NCI-H1694 (cell line): ENCODE measurements around the gene CGB3.
"Not testable (repeated sequence)": the region's sequence is repeated elsewhere in the genome, so short reads cannot be mapped to it uniquely, and the experiment has no call there.

ENCODE experiments used
- DNase-seq: peaks from one replicate; lab custom pipeline; 2025; lab: John Stamatoyannopoulos, UW

CGB3 gene

DNA sequence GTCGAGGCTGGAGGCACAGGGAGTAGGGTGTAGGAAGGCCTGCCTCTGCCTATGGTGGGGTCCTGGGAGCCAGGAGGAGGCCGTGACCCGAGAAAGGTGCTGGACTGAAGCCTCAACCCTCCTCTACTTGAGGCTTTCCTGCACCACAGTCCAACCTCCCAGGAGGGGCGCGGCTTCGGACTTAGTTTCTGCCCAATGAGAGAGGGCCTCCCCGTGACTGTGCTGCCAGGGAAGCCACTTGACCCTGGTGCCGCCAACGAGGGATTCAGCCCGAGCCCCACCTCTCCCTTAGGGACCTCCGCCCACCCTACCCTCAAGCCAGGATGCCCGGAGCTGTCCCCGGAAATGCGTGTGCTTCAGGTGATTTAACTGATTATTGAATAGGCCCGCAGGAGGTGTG is at the start of gene CGB3:
Gene CGB3, minus strand, starts transcription at position 101 of the 400 bp plus-strand sequence. CDS start 362 bp downstream, outside the sequence.
- not testable (repeated sequence) for DNase-seq

DNA sequence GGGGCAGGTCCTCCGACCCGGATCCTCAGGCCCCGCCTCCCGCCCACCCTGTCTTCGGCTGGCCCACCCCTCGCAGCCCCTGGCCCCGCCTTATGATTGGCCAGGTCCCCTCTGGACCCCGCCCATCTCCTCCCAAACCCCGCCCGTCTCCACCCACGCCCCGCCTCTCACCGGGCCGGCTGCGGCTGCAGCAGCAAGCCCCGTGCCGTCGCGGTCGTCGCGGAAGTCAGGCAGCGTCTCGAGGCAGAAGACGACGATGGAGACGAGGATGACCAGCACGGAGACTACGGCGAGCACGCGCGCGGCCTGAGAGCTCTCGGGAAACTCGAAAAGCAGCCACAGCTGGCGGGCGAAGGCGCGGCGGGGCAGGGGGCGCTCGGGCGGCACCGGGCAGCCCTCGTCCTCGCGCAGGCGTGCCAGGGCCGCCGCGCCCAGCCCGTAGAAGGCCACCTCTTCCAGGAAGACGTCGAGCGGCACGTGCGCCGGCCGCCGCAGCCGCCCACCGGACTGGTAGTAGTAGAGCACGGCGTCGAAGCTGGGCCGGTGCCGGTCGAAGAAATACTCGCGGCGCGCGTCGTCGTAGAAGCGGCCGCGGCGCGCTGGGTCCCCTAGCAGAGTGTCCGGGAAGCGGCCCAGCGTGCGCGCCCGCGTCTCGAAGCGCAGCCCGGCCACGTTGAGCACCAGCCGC is 47.9 kb upstream of the CGB3 start:
- no peak for DNase-seq

DNA sequence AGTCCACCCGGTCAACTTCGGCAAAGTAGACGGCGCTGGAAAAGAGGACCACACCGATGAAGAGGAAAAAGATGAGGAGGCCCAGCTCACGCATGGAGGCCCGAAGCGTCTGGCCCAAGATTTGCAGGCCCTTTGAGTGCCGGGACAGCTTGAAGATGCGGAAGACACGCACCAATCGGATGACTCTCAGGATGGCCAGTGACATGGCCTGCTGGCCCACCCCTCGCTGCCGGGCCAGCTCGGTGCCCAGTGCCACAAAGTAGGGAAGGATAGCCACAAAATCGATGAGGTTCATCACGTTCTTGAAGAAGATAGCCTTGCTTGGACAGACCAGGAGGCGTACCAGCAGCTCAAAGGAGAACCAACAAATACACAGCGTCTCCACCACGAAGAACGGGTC is 46.3 kb upstream of the CGB3 start:
- DNase-seq: no peak

DNA sequence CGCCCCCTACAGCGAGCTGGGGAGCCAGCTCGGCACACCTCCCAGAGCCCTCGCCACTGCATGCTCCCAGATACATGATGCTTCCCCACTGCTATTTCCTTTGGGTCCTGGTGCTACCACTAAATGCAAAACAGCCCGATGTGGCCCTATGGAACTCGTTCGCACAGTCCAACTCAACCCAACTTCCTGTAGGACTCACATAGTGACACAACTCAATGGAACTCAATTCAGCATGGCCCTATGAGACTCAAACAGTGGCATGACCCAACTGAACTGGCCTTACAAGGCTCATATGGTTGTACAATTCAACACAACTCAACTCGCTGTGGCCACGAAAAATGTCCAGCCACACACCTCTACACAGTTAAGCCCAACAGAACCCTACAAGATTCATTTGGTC is 44.9 kb upstream of the CGB3 start:
- DNase-seq: no peak

DNA sequence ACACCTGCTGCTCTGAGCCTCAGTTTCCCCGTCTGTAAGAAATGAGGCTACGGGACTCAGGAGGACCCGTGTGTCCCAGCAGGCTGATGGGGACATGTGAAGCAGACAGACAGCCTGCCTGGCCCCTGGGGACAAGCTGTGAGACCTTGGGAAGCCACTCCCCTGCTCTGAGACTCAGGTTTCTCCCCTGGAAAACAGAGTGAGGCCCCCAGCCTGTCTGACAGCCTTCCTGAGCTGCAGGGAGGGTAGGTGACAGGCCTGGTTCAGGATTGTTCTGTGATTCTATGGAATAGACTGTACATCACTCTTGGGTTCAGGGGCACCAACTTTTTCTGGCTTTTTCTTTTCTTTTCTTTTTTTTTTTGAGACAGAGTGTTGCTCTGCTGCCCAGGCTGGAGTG is 43.4 kb upstream of the CGB3 start:
- DNase-seq: no peak

DNA sequence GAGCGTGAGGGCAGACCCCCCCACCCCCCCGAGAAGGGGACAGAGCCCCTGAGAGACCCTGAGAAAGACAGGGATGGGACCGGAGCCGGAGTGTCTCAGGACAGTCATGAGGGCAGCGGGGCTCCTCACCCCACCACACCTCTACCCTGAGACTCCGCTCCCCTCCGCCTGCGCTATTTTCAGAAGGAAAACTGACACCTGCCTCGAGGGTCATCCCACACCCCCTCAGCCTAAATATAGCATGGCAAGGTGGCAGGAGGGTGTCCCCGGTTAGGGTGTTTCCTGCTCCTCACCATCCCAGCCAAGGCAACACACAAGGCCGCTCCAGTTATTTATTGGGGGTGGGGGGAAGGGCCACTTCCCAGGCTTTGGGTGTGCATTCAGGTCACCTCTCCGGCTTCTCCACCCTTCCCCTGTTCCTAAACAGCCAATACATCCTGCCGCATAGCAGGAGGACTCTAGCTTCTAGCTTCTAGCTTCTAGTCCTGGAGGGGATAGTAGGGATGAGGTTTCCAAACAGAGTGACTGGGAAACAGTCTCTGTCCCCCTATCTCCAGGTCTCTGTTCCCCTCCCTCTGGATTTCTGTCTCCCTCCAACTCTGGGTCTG is 41.9 kb upstream of the CGB3 start:
- DNase-seq: no peak

DNA sequence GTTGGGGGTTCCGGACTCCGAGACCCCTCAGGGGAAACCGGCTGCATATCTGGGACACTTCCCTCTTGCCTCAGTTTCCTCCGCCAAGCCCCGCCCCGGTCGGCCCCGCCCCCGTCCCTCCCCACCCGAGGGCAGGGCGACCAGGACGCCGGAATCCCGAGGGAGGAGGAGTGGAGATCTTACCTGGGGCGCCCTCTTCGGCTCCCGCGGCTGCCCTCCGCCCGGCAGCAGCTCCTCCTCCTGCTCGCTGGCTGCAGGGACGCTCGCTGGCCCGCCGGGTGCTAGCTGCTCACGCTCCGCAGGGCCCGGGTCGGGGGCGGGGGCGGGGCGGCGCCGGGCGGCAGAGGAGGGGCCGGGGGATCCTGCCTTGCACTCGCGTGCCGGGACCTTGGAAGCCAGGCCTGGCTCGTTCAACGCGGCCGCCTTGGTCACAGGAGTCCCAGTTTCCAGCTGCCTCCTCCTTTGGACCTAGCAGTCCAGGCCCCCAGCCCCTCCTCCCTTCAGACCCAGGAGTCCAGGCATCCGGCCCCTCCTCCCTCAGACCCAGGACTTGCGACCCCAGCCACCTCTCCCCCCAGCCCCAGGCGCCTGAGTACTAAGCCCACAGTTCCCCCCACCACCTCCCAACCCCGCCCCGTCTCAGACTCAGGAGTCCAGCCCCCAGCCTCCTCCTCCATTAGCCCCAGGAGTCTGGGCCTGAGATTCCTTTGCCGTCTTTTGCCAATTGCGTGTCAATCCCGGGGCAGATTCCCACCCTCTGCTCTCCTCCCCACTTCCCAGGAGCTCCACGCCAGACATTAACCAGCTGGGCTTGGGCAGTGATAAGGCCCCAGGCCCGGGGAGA is 40.9 kb upstream of the CGB3 start, which contains the start of gene NTF4:
Gene NTF4, minus strand, starts transcription at position 51 of the 844 bp plus-strand sequence. CDS start 2,821 bp downstream, outside the sequence.
- no peak for DNase-seq

DNA sequence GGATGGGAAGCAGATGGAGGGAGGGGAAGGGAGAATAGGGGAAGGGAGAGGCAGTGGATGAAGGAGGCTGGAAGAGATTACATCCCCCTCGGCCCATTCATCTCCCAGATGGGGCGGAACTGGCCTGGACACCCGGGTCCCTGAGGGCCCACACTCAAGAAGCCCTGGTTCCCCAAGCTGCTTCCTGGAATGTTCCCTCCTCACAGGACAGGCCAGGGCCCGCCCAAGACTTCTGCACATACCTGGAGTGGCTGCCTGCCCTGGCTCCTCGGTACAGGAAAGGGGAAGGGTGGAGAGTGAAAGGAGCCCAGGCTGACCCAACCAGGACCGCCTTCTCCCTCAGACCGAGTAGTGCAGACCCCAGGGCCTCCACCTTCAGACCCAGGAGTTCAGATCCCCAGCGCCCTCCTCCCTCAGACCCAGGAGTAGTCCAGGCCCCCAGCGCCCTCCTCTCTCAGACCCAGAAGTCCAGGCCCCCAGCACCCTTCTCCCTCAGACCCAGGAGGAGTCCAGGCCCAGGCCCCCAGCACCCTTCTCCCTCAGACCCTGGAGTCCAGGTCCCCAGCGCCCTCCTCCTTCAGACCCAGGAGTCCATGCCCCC is 40.0 kb upstream of the CGB3 start:
- DNase-seq: no peak

DNA sequence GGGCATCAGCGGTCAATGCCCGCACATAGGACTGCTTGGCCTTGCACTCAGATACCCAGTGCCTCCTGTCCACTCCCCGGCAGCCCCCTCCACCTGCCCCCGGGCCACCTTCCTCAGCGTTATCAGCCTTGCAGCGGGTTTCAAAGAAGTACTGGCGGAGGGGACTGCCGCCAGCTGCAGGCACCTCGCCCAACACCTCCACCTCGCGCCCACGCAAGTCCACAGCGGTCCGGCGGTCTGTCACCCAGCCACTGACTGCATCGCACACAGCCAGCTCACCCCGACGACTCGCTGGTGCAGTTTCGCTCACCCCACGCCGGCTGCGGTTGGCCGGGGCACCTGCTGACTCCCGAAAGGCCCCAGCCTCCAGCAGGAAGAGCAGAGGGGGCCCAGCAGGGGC is 37.3 kb upstream of the CGB3 start:
- no peak for DNase-seq

DNA sequence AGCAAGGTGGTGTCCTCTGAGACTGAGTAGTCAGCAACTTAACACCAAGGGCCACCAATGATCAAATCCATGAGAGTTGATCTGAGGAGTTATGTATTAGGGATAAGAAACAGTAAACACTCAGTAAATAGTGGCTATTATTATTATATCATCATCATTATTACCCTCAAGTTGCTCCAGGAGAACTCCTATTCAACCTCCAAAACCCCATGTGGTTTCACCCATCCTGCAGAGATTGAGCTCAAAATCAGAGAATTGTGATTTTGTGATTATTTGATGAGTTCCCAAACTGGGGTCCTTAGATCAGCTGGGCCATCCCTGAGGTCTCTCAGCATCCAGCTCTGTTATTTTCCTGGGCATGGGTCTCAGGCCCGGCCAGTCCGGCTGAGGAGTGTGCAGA is 36.9 kb upstream of the CGB3 start:
- DNase-seq: no peak

DNA sequence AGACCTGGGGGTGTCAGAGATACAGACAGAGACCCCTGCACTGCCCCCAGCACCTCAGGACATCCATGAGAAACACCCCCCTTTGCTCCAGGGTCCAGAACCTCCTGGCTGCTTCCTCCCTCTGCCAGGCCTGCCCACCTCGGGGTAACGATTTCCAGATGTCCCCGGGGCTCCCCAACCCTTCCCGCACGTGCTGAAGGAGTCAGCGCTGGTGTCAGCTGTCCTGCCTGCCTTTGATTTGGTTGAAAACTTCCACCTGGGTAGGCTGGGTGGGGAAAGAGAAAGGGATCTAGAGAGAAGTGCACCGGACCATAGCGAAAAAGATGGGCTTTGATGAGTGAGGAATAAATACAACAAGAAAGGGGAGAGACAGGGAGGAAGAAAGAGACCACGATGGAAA is 34.9 kb upstream of the CGB3 start:
- no peak for DNase-seq

DNA sequence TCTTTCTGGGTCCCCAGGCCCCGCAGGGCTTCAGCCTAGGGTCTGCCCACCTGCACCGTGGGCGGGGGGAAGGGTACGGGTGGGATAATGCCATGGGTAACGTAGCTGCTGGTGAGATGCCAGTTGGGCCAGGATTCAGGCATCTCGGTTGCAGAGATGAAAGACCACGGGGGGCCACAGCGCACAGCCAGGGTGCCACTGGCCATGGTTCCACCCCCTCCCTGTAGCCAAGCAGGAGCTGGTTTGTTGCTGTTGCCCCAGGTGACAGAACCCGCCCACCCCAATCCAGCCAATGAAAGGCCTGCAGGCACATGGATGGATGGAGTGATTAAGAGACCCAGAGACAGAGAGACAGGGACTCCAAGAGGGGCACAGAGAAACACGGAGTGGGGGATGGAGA is 34.4 kb upstream of the CGB3 start:
- no peak for DNase-seq

DNA sequence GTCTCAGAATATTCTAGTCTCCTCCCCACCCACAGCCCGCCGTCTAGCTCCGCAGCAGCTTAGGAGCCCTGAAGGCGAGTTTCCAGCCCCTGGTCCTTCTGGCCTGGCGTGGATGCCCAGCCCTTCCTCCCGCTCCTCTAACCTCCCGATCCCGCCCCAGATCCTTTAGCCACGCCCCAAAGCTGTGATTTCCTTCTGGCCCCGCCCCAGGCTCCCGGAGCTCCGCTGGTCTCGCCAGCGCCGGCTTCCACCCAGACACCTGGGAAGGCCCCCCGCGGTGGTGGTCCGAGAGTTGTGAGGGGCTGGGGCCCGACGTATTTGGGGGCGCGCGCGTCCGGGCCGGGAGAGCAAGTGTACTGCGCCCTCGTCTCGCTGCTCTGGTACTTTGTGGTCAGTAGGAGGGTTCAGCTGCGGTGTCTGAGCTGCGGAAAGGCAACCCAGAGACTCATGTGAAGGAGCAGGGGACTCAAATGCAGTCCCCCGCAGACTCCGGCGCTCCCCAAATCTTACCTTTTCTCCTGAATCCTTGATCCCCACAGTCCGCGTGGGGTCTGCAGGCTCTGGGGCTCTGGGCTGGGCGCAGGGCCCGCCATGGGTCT is 33.6 kb upstream of the CGB3 start, which contains the start of gene CGB7:
Gene CGB7, minus strand, starts transcription at position 114 of the 599 bp plus-strand sequence. CDS start 2,374 bp downstream, outside the sequence.
- no peak for DNase-seq

DNA sequence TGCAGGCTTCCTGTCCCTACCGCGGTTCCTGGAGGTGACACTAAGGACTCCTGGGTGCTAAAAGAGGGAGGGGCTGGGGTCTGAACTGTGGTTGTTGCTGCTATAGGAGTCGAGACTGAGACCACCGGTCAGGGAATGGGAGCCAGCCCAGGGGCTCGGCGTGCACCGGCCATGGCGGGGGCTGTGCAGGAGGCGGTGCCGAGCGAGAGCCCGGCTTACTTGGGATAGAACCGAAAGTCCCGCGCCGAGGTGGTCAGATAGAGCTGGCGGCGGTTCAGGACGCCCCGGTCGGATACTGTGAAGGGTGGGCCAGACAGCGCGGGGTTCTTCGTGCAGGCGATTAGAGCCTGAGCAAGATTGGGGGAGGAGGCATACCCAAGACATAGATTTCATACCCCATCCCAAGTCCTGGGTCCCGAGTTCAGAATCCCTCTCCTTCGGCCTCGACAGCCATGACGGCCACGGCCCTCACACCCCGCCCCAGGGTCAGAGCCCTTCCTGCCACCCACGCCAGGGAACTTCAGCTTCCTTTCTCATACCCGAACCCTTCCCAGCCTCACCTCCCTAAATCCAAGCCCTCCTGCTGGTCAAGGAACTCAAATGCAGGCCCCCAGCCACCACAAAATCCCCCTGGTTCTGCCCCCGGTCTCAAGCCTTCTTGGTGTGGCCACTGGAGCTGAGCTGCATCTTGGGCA is 32.9 kb upstream of the CGB3 start:
- DNase-seq: not testable (repeated sequence)

DNA sequence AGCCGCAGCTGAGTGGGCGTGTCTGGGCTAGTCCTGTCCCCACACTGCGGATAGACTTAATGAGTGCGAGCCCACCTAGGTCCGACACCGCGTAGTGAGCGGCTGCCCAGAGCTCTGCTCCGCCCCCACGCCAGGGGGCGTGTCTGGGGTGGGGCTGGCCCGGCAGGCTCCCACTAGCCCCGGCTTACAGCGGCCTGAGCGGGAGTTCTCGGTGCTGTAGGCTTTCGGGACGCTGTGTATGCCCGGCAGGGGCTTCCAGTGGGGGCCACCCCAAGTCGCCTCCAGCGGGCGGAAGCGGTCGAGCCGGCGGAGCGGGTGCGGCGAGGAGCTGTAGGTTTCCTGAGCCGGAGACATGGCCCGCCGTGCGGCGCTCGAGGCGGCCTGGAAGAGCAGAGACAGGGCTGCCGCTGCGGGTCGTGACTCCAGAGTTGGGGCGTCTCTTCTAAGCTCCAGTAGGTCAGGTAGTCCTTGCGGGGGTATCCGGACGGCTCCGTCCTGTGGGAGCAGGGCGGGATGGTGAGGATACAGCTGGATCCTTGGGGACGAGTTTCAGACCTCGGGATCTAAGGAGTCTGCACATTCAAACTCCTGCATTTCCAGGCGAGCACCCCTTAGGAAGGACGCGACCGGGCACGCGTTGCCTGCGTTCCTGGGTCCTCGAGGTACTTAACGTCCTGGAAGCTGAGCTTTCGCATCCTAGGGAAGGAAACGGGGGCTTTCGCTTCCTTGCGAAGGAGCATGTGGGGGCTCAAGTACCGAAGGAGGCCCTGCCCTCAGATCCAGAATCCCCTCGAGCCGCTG is 32.2 kb upstream of the CGB3 start:
- DNase-seq: no peak

DNA sequence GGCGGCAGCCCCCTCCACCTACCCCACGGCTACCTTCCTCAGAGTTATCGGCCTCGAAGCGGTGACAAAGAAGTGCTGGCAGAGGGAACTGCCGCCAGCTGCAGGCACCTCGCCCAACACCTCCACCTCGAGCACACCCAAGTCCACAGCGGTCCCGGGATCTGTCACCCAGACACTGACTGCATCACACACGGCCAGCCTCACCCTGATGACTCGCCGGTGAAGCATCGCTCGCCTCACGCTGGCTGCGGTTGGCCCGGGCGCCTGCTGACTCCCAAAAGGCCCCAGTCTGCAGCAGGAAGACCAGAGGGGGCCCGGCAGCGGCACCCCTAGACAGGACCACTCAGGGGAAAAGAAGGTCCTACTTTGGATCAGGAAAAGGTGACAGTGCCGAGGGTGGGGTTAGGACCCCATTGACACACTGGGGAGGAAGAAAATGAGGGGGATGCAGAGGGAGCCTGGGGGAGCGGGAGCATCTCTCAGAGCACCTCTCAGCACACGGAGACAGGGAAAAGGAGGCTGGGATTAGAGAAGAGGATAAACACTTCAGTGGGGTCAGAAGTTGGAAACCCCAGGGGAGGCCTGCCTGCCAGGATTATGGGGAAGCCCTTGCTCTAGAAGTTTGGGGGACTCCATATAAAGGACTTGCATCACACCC is 26.4 kb upstream of the CGB3 start:
- not testable (repeated sequence) for DNase-seq

DNA sequence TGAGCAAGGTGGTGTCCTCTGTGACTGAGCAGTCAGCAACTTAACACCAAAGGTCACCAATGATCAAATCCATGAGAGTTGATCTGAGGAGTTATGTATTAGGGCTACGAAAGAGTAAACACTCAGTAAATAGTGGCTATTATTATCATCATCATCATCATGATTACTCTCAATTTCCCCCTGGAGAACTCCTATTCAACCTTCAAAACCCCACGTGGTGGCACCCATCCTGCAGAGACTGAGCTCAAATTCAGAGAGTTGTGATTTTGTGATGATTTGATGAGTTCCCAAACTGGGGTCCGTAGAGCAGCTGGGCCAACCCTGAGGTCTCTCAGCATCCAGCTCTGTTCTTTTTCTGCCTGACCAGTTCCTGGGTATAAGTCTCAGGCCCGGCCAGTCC is 25.7 kb upstream of the CGB3 start:
- DNase-seq: not testable (repeated sequence)

DNA sequence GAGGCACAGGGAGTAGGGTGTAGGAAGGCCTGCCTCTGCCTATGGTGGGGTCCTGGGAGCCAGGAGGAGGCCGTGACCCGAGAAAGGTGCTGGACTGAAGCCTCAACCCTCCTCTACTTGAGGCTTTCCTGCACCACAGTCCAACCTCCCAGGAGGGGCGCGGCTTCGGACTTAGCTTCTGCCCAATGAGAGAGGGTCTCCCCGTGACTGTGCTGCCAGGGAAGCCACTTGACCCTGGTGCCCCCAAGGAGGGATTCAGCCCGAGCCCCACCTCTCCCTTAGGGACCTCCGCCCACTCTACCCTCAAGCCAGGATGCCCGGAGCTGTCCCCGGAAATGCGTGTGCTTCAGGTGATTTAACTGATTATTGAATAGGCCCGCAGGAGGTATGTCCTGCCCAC is 24.9 kb upstream of the CGB3 start, which contains the start of gene CGB8:
Gene CGB8, minus strand, starts transcription at position 101 of the 400 bp plus-strand sequence. CDS start 372 bp downstream, outside the sequence.
- DNase-seq: not testable (repeated sequence)

DNA sequence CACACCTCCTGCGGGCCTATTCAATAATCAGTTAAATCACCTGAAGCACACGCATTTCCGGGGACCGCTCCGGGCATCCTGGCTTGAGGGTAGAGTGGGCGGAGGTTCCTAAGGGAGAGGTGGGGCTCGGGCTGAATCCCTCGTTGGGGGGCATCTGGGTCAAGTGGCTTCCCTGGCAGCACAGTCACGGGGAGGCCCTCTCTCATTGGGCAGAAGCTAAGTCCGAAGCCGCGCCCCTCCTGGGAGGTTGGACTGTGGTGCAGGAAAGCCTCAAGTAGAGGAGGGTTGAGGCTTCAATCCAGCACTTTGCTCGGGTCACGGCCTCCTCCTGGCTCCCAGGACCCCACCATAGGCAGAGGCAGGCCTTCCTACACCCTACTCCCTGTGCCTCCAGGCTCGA is 19.4 kb upstream of the CGB3 start, which contains the start of gene CGB5:
Gene CGB5, plus strand, starts transcription at position 301 of the 400 bp plus-strand sequence. CDS start 362 bp downstream, outside the sequence.
- DNase-seq: not testable (repeated sequence)
